ENCODE measurements around the gene TNC.

The TNC gene

DNA sequence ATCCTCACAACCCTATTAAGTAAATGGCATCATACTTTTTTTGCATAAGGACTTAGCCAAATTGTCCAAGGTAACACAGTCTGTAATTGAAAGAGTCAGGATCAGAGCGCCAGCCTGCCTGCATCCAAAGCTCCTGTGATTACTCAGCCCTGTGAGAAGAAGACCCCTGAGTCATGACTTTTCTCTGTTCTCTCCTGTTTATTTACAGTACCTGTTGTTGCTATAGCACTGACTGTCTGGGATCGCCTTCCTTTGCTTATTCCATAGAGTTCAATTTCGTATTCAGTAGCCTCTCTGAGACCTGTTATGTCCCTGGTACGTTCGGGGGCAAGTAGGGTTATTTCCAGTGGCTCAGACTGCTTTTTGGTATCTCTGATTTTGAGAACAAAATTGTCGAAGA is 71.8 kb downstream of the TNC start:
- DNase-seq (ENCODE audit: low read depth): no peak

- no peak for DNase-seq (ENCODE audit: low read depth)
These were observed 74.3 kb downstream of the TNC start for GRCh38 chr9:115043632-115044031.

DNA sequence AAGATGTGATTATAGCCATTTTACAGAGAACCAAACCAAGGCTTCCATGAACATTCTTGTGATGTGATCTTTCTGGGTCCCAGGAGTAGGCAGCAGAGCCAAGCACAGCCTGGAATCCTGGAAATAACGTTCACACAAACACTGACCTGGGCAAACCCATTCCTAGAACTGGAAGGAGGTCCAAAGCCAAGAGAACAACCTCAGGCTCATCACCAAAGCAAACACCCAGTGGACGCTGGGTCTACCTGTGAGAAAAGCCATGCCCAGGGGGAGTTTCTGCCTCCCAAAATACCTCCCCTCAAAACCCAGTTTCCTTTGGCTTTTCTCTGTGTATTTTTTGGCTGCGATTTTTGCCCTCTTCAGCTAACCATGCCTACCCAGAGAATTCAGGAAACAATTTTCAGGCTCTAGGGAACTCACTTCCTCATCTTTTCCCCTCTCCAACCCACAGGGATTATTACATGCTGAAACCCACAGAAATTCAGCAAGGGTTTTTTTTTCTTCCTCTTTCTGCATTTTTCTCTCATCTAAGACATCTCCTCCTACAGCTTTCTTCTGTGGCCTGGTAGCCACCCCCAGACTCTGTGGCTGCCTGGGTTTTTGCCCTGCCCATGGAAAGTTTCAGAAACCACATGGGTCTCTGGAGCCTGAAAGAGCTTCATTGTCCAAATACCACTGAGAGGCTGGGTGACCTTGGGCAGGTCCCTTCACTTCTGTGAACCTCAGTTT is 75.0 kb downstream of the TNC start:
- no peak for DNase-seq (ENCODE audit: low read depth)

GRCh38 chr9:115039516-115040120 is 78.3 kb downstream of the TNC start:
- DNase-seq (ENCODE audit: low read depth): no peak

GRCh38 chr9:115038178-115038577 is 79.8 kb downstream of the TNC start:
- no peak for DNase-seq (ENCODE audit: low read depth)

GRCh38 chr9:115036691-115037090 is 81.3 kb downstream of the TNC start:
- DNase-seq (ENCODE audit: low read depth): no peak

- DNase-seq (ENCODE audit: low read depth): peak; percentile 26
These were observed 81.9 kb downstream of the TNC start for GRCh38 chr9:115035841-115036612.

DNA sequence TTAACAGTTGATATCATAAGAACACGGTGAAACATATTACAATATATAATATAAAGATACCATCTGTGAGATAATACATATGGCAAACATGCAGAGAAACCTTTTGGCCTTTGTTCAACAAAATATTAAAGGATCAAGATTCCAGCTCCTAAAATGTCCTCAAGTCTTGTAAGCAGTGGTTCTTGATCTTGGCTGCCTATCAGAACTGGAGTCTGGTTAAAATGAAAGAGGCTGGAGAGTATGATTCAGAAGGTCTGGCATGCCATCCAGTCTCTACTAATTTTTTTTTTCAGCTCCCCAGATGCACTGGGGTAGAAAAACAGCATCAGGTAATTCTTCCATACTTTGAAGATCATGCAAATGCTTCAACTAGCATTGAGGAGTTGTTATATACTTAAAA is 83.2 kb downstream of the TNC start:
- peak; percentile 48 for DNase-seq (ENCODE audit: low read depth)

GRCh38 chr9:115033800-115034199 is 84.2 kb downstream of the TNC start:
- no peak for DNase-seq (ENCODE audit: low read depth)

- no peak for DNase-seq (ENCODE audit: low read depth)
These were observed 85.7 kb downstream of the TNC start for GRCh38 chr9:115032296-115032695.

- DNase-seq (ENCODE audit: low read depth): no peak
These were observed 88.0 kb downstream of the TNC start for GRCh38 chr9:115030006-115030405.

DNA sequence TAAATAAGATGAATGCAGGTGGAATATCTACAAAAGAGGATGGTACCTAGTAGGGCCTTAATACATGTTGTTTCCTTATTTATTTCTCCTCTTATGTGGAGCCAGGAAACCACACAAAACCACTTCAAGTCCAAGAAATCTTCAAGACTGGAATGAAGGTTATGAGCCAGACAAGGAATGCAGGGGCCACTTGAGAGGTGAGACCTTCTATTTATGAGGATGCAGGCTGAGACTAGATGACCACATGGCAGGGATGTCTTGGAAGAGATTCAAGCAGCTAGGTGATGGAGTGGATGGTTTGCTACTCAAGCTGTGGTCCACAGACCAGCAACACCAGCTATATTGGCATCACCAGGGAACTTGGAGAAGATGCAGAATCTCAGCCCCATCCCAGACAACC is 92.2 kb downstream of the TNC start:
- DNase-seq (ENCODE audit: low read depth): no peak

- DNase-seq (ENCODE audit: low read depth): no peak
These were observed 92.9 kb downstream of the TNC start for GRCh38 chr9:115024925-115025535.

DNA sequence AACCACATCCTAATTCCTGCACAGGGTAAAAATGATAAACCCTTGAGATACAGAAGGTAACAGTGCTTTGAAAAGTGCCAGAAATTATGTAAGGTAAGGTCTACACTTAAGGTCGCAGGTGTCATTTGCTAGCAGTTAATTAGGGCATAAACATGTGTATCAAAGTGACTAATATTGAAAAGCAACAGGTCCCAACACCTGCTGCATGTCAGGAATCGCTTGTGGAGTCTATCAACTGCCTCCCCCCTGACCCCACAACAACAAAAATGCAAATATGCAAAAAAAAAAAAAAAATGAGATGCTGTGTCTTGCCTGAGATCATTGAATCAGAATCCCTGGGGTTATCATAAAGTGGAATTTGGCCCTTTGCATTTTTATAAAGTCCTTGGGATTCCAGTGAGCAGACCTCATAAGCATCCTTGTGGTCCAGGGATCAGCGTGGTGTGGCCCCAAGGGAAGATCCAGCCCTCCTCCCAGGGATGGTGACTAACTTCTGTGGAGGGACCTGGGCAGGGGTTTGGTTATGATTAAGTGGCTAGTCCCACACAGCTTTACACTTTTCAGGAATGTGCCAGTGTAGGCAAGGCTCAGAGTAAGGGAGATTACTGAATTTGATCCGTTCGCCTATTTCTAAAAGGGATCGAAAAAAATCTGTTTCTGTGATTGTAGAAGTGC is 95.1 kb downstream of the TNC start:
- peak; percentile 97 for DNase-seq (ENCODE audit: low read depth)

- DNase-seq (ENCODE audit: low read depth): peak; percentile 71
These were observed 99.2 kb downstream of the TNC start for GRCh38 chr9:115018547-115019435.

GRCh38 chr9:115016344-115016743 is 101.6 kb downstream of the TNC start:
- no peak for DNase-seq (ENCODE audit: low read depth)

DNA sequence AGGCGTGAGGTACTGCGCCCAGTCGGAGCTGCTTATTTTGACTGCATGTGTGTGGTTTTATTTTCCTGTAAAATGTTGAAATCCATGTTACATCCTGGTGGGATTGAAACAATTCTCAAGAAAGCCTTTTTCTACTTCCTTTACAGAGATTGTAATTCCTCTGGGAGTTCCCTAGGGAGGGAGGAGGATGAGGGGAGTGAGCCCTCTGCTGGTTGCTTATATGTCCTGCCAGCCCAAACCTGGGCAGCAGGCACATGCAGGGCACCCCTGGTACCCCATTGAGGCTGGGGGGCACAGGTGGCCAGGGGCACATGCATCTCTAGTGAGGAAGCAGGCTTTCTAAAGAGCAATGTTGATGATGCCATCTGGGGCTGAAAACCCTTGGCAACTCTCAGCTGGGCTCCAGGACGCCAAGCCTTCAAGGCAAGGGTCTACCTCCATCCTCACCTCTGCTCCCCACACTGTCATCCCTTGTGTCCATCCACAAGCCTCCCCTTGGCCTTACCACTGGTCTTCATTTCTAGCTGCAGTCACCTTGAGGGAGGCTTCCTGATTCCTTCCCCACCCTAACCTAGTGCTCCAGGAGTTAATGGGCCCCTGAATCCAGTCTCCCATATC is 102.8 kb downstream of the TNC start:
- DNase-seq (ENCODE audit: low read depth): peak; percentile 82

- no peak for DNase-seq (ENCODE audit: low read depth)
These were observed 103.5 kb downstream of the TNC start for GRCh38 chr9:115014438-115014837.

DNA sequence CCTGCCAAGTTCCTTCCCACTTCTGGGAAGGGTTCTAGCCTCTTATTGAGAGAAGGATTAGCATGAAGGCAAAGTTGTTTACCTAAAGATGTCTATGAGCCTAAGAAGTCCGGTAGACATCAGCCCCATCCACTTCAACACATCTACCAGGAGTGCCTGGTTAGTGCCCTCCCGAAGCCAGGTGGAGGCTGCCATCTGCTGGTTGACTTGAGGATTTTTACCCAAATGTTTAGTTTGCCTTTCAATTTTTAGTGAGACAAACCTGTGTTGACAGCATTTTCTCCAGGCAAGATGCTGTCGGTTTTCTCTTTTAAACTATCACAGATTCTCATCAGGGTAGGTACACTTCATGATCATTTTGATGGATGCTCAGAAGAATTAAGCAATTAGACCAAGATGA is 104.0 kb downstream of the TNC start:
- peak; percentile 83 for DNase-seq (ENCODE audit: low read depth)

- no peak for DNase-seq (ENCODE audit: low read depth)
These were observed 105.5 kb downstream of the TNC start for GRCh38 chr9:115012486-115012885.

- no peak for DNase-seq (ENCODE audit: low read depth)
These were observed 107.1 kb downstream of the TNC start for GRCh38 chr9:115010874-115011273.
